HEK293 (cell line): ENCODE measurements around the gene UNC5CL.

Source experiments
- CTCF ChIA-PET: fragments of 350-600 bp; formaldehyde crosslinking; extraction: SDS; loops from one replicate; lab custom pipeline; 2021; ENCODE audit warnings: antibody characterized with exemption; lab: Yijun Ruan, JAX
- POLR2A ChIA-PET: fragments of 300-600 bp; formaldehyde crosslinking; extraction: SDS; loops from one replicate; lab custom pipeline; 2020; ENCODE audit warnings: antibody characterized with exemption, inconsistent platforms; lab: Yijun Ruan, JAX
- H3K27ac ChIP-seq: fragments of 200-500 bp; sonication (Bioruptor generic); 2 replicates; pipeline ENCODE4 v1.5.1; 2014; ENCODE audit warnings: low read depth, low read length, control low read depth, inconsistent platforms; ENCODE audit errors: extremely low read depth
- H3K36me3 ChIP-seq, 2 experiments: fragments of 200-500 bp in 1 of 2; sonication (Bioruptor generic) in 1 of 2; 1 replicate in 1 of 2; 2 replicates in 1 of 2; pipeline ENCODE4 v1.5.1; 2014 to 2017; ENCODE audit warnings: inconsistent platforms in 2 of 2, low read length in 2 of 2; ENCODE audit not compliant: control insufficient read depth in 2 of 2, insufficient read depth in 1 of 2
- H3K4me1 ChIP-seq: fragments of 200-500 bp; sonication (Bioruptor generic); 2 replicates; pipeline ENCODE4 v1.5.1; 2014; ENCODE audit warnings: mild to moderate bottlenecking, low read length, inconsistent platforms; ENCODE audit not compliant: control insufficient read depth, insufficient read depth
- H3K4me3 ChIP-seq: 2 replicates; pipeline ENCODE4 v1.5.1; 2011; ENCODE audit warnings: low read depth, mild to moderate bottlenecking, control low read depth, low read length, moderate library complexity
- H3K9me3 ChIP-seq: fragments of 200-500 bp; sonication (Bioruptor generic); 2 replicates; pipeline ENCODE4 v1.5.1; 2014; ENCODE audit warnings: low read depth, low read length, inconsistent platforms; ENCODE audit not compliant: control insufficient read depth, insufficient read depth
- BCL6B ChIP-seq: fragments of 450-650 bp; formaldehyde crosslinking; IDR thresholded peaks from 2 replicates; pipeline ENCODE4 v1.5.1; 2017; ENCODE audit warnings: missing biosample characterization, missing genetic modification characterization
- SALL2 ChIP-seq: fragments of 450-650 bp; formaldehyde crosslinking; IDR thresholded peaks from 2 replicates; pipeline ENCODE4 v1.5.0; 2017; ENCODE audit warnings: missing biosample characterization, mild to moderate bottlenecking, missing genetic modification characterization, borderline replicate concordance
- SP7 ChIP-seq: fragments of 450-650 bp; formaldehyde crosslinking; IDR thresholded peaks from 2 replicates; pipeline ENCODE4 v1.5.1; 2016; ENCODE audit warnings: missing biosample characterization, missing genetic modification characterization
- YY2 ChIP-seq: fragments of 450-650 bp; formaldehyde crosslinking; IDR thresholded peaks from 2 replicates; pipeline ENCODE4 v1.5.1; 2016; ENCODE audit warnings: missing biosample characterization, missing genetic modification characterization
- ZBTB11 ChIP-seq: fragments of 450-650 bp; formaldehyde crosslinking; conservative IDR thresholded peaks from 2 replicates; pipeline ENCODE4 v1.5.1; 2016; ENCODE audit warnings: low read depth, missing biosample characterization, missing genetic modification characterization
- ZFHX2 ChIP-seq: fragments of 450-650 bp; formaldehyde crosslinking; conservative IDR thresholded peaks from 2 replicates; pipeline ENCODE4 v1.5.1; 2016; ENCODE audit warnings: missing biosample characterization, missing genetic modification characterization
- ZNF133 ChIP-seq: fragments of 450-650 bp; formaldehyde crosslinking; IDR thresholded peaks from 2 replicates; pipeline ENCODE4 v1.5.1; 2016; ENCODE audit warnings: missing biosample characterization, missing genetic modification characterization
- ZNF157 ChIP-seq: fragments of 450-650 bp; formaldehyde crosslinking; IDR thresholded peaks from 2 replicates; pipeline ENCODE4 v1.5.1; 2016; ENCODE audit warnings: missing biosample characterization, missing genetic modification characterization
- ZNF202 ChIP-seq: fragments of 450-650 bp; formaldehyde crosslinking; IDR thresholded peaks from 2 replicates; pipeline ENCODE4 v1.5.1; 2016; ENCODE audit warnings: missing biosample characterization, missing genetic modification characterization, borderline replicate concordance
- ZNF223 ChIP-seq: fragments of 450-650 bp; formaldehyde crosslinking; IDR thresholded peaks from 2 replicates; pipeline ENCODE4 v1.5.1; 2016; ENCODE audit warnings: missing biosample characterization, missing genetic modification characterization
- ZNF23 ChIP-seq: fragments of 450-650 bp; formaldehyde crosslinking; IDR thresholded peaks from 2 replicates; pipeline ENCODE4 v1.5.1; 2016; ENCODE audit warnings: missing biosample characterization, missing genetic modification characterization, borderline replicate concordance
- ZNF239 ChIP-seq: fragments of 450-650 bp; formaldehyde crosslinking; IDR thresholded peaks from 2 replicates; pipeline ENCODE4 v1.5.1; 2016; ENCODE audit warnings: missing biosample characterization, missing genetic modification characterization
- ZNF266 ChIP-seq: fragments of 450-650 bp; formaldehyde crosslinking; IDR thresholded peaks from 2 replicates; pipeline ENCODE4 v1.5.1; 2016; ENCODE audit warnings: missing biosample characterization, missing genetic modification characterization, low read depth
- ZNF274 ChIP-seq, 2 experiments: fragments of 200-500 bp in 1 of 2; fragments of 450-650 bp in 1 of 2; sonication (Bioruptor generic) in 1 of 2; formaldehyde crosslinking in 1 of 2; IDR thresholded peaks; 2 replicates each; pipeline versions ENCODE4 v1.5.1 to v1.6.1; 2014 to 2016; ENCODE audit warnings: borderline replicate concordance in 1 of 2, inconsistent platforms in 1 of 2, low read length in 1 of 2, missing biosample characterization in 1 of 2, missing genetic modification characterization in 1 of 2
- ZNF302 ChIP-seq: fragments of 450-650 bp; formaldehyde crosslinking; IDR thresholded peaks from 2 replicates; pipeline ENCODE4 v1.5.1; 2016; ENCODE audit warnings: missing biosample characterization, missing genetic modification characterization, low read depth
- ZNF341 ChIP-seq: fragments of 450-650 bp; formaldehyde crosslinking; IDR thresholded peaks from 2 replicates; pipeline ENCODE4; 2016; ENCODE audit warnings: low read depth, missing biosample characterization, missing genetic modification characterization
- ZNF501 ChIP-seq: fragments of 450-650 bp; formaldehyde crosslinking; IDR thresholded peaks from 2 replicates; pipeline ENCODE4 v1.5.1; 2016; ENCODE audit warnings: missing biosample characterization, missing genetic modification characterization
- ZNF585B ChIP-seq: fragments of 450-650 bp; formaldehyde crosslinking; IDR thresholded peaks from 2 replicates; pipeline ENCODE4 v1.5.1; 2016; ENCODE audit warnings: missing biosample characterization, missing genetic modification characterization
- ZNF624 ChIP-seq: fragments of 450-650 bp; formaldehyde crosslinking; IDR thresholded peaks from 2 replicates; pipeline ENCODE4 v1.5.1; 2017; ENCODE audit warnings: missing biosample characterization, missing genetic modification characterization
- ZNF626 ChIP-seq: fragments of 450-650 bp; sonication (Bioruptor Pico); formaldehyde crosslinking; IDR thresholded peaks from 2 replicates; pipeline ENCODE4 v1.5.1; 2018; ENCODE audit warnings: missing biosample characterization, missing genetic modification characterization, inconsistent platforms
- ZNF645 ChIP-seq: fragments of 450-650 bp; formaldehyde crosslinking; IDR thresholded peaks from 2 replicates; pipeline ENCODE4; 2016; ENCODE audit warnings: missing biosample characterization, missing genetic modification characterization
- ZNF654 ChIP-seq: fragments of 450-650 bp; formaldehyde crosslinking; IDR thresholded peaks from 2 replicates; pipeline ENCODE4 v1.5.1; 2016; ENCODE audit warnings: low read depth, missing biosample characterization, missing genetic modification characterization
- ZNF664 ChIP-seq: fragments of 450-650 bp; formaldehyde crosslinking; IDR thresholded peaks from 2 replicates; pipeline ENCODE4 v1.5.1; 2016; ENCODE audit warnings: missing biosample characterization, missing genetic modification characterization
- ZNF692 ChIP-seq: fragments of 450-650 bp; formaldehyde crosslinking; IDR thresholded peaks from 2 replicates; pipeline ENCODE4 v1.5.1; 2016; ENCODE audit warnings: missing biosample characterization, missing genetic modification characterization
- ZNF701 ChIP-seq: fragments of 450-650 bp; formaldehyde crosslinking; IDR thresholded peaks from 2 replicates; pipeline ENCODE4 v1.5.1; 2016; ENCODE audit warnings: missing biosample characterization, missing genetic modification characterization
- ZNF776 ChIP-seq: fragments of 450-650 bp; formaldehyde crosslinking; IDR thresholded peaks from 2 replicates; pipeline ENCODE4 v1.5.0; 2017; ENCODE audit warnings: missing biosample characterization, missing genetic modification characterization, borderline replicate concordance
- ZNF843 ChIP-seq: fragments of 450-650 bp; formaldehyde crosslinking; IDR thresholded peaks from 2 replicates; pipeline ENCODE4 v1.5.1; 2016; ENCODE audit warnings: missing biosample characterization, missing genetic modification characterization
- ZSCAN23 ChIP-seq: fragments of 450-650 bp; formaldehyde crosslinking; IDR thresholded peaks from 2 replicates; pipeline ENCODE4 v1.5.1; 2016; ENCODE audit warnings: missing biosample characterization, missing genetic modification characterization

Gene UNC5CL

GRCh38 chr6:41065550-41066026, 26.6 kb upstream of the UNC5CL start:
- H3K9me3 ChIP-seq: no peaks in the 10 kb centered on the region
- H3K4me3 ChIP-seq: no peak overlapping the region
- POLR2A ChIA-PET: no interaction called here
- TF ChIP-seq ZNF843 (no peak), ZNF585B (tag by site-specific recombination) (no peak), ZNF501 (no peak), ZNF624 (no peak), ZNF202 (tag by site-specific recombination) (no peak), ZNF23 (tag by site-specific recombination) (no peak), YY2 (tag by site-specific recombination) (no peak), ZNF302 (no peak), ZNF654 (no peak), ZBTB11 (tag by site-specific recombination) (no peak), ZFHX2 (tag by site-specific recombination) (no peak), ZNF341 (tag by site-specific recombination) (no peak), ZNF626 (no peak), SP7 (tag by site-specific recombination) (no peak), ZNF645 (tag by site-specific recombination) (no peak), SALL2 (tag by site-specific recombination) (no peak), ZNF266 (tag by site-specific recombination) (no peak)
- H3K27ac ChIP-seq: no peak overlapping the region
- CTCF ChIA-PET: interaction anchor here (0.6 to 1.3 kb wide), 7 partner anchors 10 to 1717 kb away, joined by 3 to 6 read pairs (median 4); no protein-coding TSS in a partner anchor
- H3K4me1 ChIP-seq: no peaks in the 10 kb centered on the region
- H3K36me3 ChIP-seq: peaks cover 4 to 58% of the 10 kb centered on the region in 2 experiments; a peak in 2 of 3 replicates

GRCh38 chr6:41064841-41065240, 25.8 kb upstream of the UNC5CL start:
- POLR2A ChIA-PET: no interaction called here
- TF ChIP-seq ZNF701 (tag by site-specific recombination) (no peak), ZNF223 (tag by site-specific recombination) (no peak), ZNF776 (tag by site-specific recombination) (no peak), BCL6B (tag by site-specific recombination) (no peak), ZNF133 (tag by site-specific recombination) (no peak), ZNF692 (tag by site-specific recombination) (no peak), ZNF664 (tag by site-specific recombination) (no peak), ZNF341 (tag by site-specific recombination) (no peak), ZNF157 (no peak), ZNF239 (tag by site-specific recombination) (no peak), ZSCAN23 (tag by site-specific recombination) (no peak), ZNF266 (tag by site-specific recombination) (no peak), ZNF274 (IDR thresholded peaks at IDR 0.05; ENCODE audit: low read length) (no peak), ZNF274 (tag by site-specific recombination; IDR thresholded peaks at IDR 0.05; ENCODE audit: borderline replicate concordance) (no peak)

More at GRCh38 chr6:41064841-41065240, 25.8 kb upstream of the UNC5CL start:
- Histone ChIP-seq H3K9me3 (no peaks in the 10 kb centered on the region), H3K4me1 (no peaks in the 10 kb centered on the region), H3K27ac (no peak overlapping the region), H3K36me3 (peaks cover 4 to 57% of the 10 kb centered on the region in 2 experiments; a peak in 2 of 3 replicates), H3K4me3 (no peak overlapping the region)
- CTCF ChIA-PET: interaction anchor here (0.6 to 2.7 kb wide), 7 partner anchors 14 to 947 kb away, joined by 3 to 13 read pairs (median 3); no protein-coding TSS in a partner anchor
